ENCODE data around the gene FAM131A.
A peak's percentile ranks its signal among the peaks of the same experiment; 100 is the strongest.

FAM131A gene

GRCh38 chr3:184305577-184305976 is 31.8 kb upstream of the FAM131A start:
- no peaks in the 10 kb centered on the region for H3K27me3 ChIP-seq (ENCODE audit: control insufficient read depth, insufficient read depth, low read length)
- no peaks in the 10 kb centered on the region for H3K9me3 ChIP-seq (ENCODE audit: control insufficient read depth, low read depth, low read length)
- H3K4me1 ChIP-seq (ENCODE audit: control insufficient read depth, low read depth, low read length), result no peaks in the 10 kb centered on the region
- no peak overlapping the region for H3K9ac ChIP-seq (ENCODE audit: low read length)
- no peak overlapping the region for H3K4me3 ChIP-seq (ENCODE audit: low read length)
- H3K27ac ChIP-seq (ENCODE audit: low read length), result no peak overlapping the region
- peaks cover 85% of the 10 kb centered on the region for H3K36me3 ChIP-seq (ENCODE audit: control insufficient read depth, low read depth, low read length)

GRCh38 chr3:184306341-184306972 is 30.9 kb upstream of the FAM131A start:
- Histone ChIP-seq H3K27ac (ENCODE audit: low read length) (no peak overlapping the region), H3K9ac (ENCODE audit: low read length) (no peak overlapping the region), H3K9me3 (ENCODE audit: control insufficient read depth, low read depth, low read length) (no peaks in the 10 kb centered on the region), H3K27me3 (ENCODE audit: control insufficient read depth, insufficient read depth, low read length) (no peaks in the 10 kb centered on the region), H3K4me3 (ENCODE audit: low read length) (no peak overlapping the region), H3K4me1 (ENCODE audit: control insufficient read depth, low read depth, low read length) (no peaks in the 10 kb centered on the region), H3K36me3 (ENCODE audit: control insufficient read depth, low read depth, low read length) (peaks cover 77% of the 10 kb centered on the region)

GRCh38 chr3:184307915-184308314 is 29.5 kb upstream of the FAM131A start:
- no peak overlapping the region for H3K4me3 ChIP-seq (ENCODE audit: low read length)
- no peaks in the 10 kb centered on the region for H3K4me1 ChIP-seq (ENCODE audit: control insufficient read depth, low read depth, low read length)
- no peaks in the 10 kb centered on the region for H3K9me3 ChIP-seq (ENCODE audit: control insufficient read depth, low read depth, low read length)
- no peak overlapping the region for H3K9ac ChIP-seq (ENCODE audit: low read length)
- H3K27ac ChIP-seq (ENCODE audit: low read length), result no peak overlapping the region
- H3K27me3 ChIP-seq (ENCODE audit: control insufficient read depth, insufficient read depth, low read length), result no peaks in the 10 kb centered on the region
- peaks cover 62% of the 10 kb centered on the region for H3K36me3 ChIP-seq (ENCODE audit: control insufficient read depth, low read depth, low read length)

- Histone ChIP-seq H3K4me1 (ENCODE audit: control insufficient read depth, low read depth, low read length) (no peaks in the 10 kb centered on the region), H3K9ac (ENCODE audit: low read length) (no peak overlapping the region), H3K27me3 (ENCODE audit: control insufficient read depth, insufficient read depth, low read length) (no peaks in the 10 kb centered on the region), H3K4me3 (ENCODE audit: low read length) (no peak overlapping the region), H3K36me3 (ENCODE audit: control insufficient read depth, low read depth, low read length) (peaks cover 54% of the 10 kb centered on the region), H3K9me3 (ENCODE audit: control insufficient read depth, low read depth, low read length) (no peaks in the 10 kb centered on the region), H3K27ac (ENCODE audit: low read length) (no peak overlapping the region)
Observed at GRCh38 chr3:184308744-184309143, 28.7 kb upstream of the FAM131A start.

- Histone ChIP-seq H3K9me3 (ENCODE audit: control insufficient read depth, low read depth, low read length) (no peaks in the 10 kb centered on the region), H3K9ac (ENCODE audit: low read length) (no peak overlapping the region), H3K27me3 (ENCODE audit: control insufficient read depth, insufficient read depth, low read length) (no peaks in the 10 kb centered on the region), H3K4me1 (ENCODE audit: control insufficient read depth, low read depth, low read length) (peaks cover 3% of the 10 kb centered on the region), H3K27ac (ENCODE audit: low read length) (no peak overlapping the region), H3K36me3 (ENCODE audit: control insufficient read depth, low read depth, low read length) (peaks cover 28% of the 10 kb centered on the region), H3K4me3 (ENCODE audit: low read length) (no peak overlapping the region)
Observed at GRCh38 chr3:184311633-184312032, 25.8 kb upstream of the FAM131A start.

GRCh38 chr3:184314363-184314699 is 23.1 kb upstream of the FAM131A start, which contains the start of gene EIF4G1:
Gene EIF4G1 (plus strand): TSS chr3:184314606. CDS start chr3:184315797, 1,191 bp downstream.
- Histone ChIP-seq H3K27me3 (ENCODE audit: control insufficient read depth, insufficient read depth, low read length) (no peaks in the 10 kb centered on the region), H3K4me3 (ENCODE audit: low read length) (peak within 1 kb of the TSS; percentile 92), H3K9me3 (ENCODE audit: control insufficient read depth, low read depth, low read length) (no peaks in the 10 kb centered on the region), H3K9ac (ENCODE audit: low read length) (peak within 1 kb of the TSS; percentile 91), H3K36me3 (ENCODE audit: control insufficient read depth, low read depth, low read length) (peaks cover 24% of the 10 kb centered on the region), H3K27ac (ENCODE audit: low read length) (no peak within 1 kb of the TSS), H3K4me1 (ENCODE audit: control insufficient read depth, low read depth, low read length) (peaks cover 3% of the 10 kb centered on the region)

- Histone ChIP-seq H3K9me3 (ENCODE audit: control insufficient read depth, low read depth, low read length) (no peaks in the 10 kb centered on the region), H3K36me3 (ENCODE audit: control insufficient read depth, low read depth, low read length) (peaks cover 29% of the 10 kb centered on the region), H3K4me1 (ENCODE audit: control insufficient read depth, low read depth, low read length) (peaks cover 3% of the 10 kb centered on the region), H3K9ac (ENCODE audit: low read length) (peak overlapping the region; percentile 91), H3K4me3 (ENCODE audit: low read length) (peak overlapping the region; percentile 92), H3K27me3 (ENCODE audit: control insufficient read depth, insufficient read depth, low read length) (no peaks in the 10 kb centered on the region), H3K27ac (ENCODE audit: low read length) (no peak overlapping the region)
Observed at GRCh38 chr3:184314700-184315542, 22.5 kb upstream of the FAM131A start.

GRCh38 chr3:184315543-184315867 is 21.9 kb upstream of the FAM131A start:
- no peak overlapping the region for H3K27ac ChIP-seq (ENCODE audit: low read length)
- no peaks in the 10 kb centered on the region for H3K9me3 ChIP-seq (ENCODE audit: control insufficient read depth, low read depth, low read length)
- peak overlapping the region; percentile 92 for H3K4me3 ChIP-seq (ENCODE audit: low read length)
- peaks cover 3% of the 10 kb centered on the region for H3K4me1 ChIP-seq (ENCODE audit: control insufficient read depth, low read depth, low read length)
- peaks cover 33% of the 10 kb centered on the region for H3K36me3 ChIP-seq (ENCODE audit: control insufficient read depth, low read depth, low read length)
- H3K9ac ChIP-seq (ENCODE audit: low read length), result peak overlapping the region; percentile 91
- H3K27me3 ChIP-seq (ENCODE audit: control insufficient read depth, insufficient read depth, low read length), result no peaks in the 10 kb centered on the region

GRCh38 chr3:184315871-184316661 is 21.3 kb upstream of the FAM131A start:
- H3K27ac ChIP-seq (ENCODE audit: low read length), result no peak overlapping the region
- peaks cover 3% of the 10 kb centered on the region for H3K4me1 ChIP-seq (ENCODE audit: control insufficient read depth, low read depth, low read length)
- no peaks in the 10 kb centered on the region for H3K27me3 ChIP-seq (ENCODE audit: control insufficient read depth, insufficient read depth, low read length)
- H3K9ac ChIP-seq (ENCODE audit: low read length), result peak overlapping the region; percentile 91
- no peaks in the 10 kb centered on the region for H3K9me3 ChIP-seq (ENCODE audit: control insufficient read depth, low read depth, low read length)
- H3K36me3 ChIP-seq (ENCODE audit: control insufficient read depth, low read depth, low read length), result peaks cover 39% of the 10 kb centered on the region
- peak overlapping the region; percentile 92 for H3K4me3 ChIP-seq (ENCODE audit: low read length)

GRCh38 chr3:184316792-184317191 is 20.6 kb upstream of the FAM131A start:
- Histone ChIP-seq H3K9me3 (ENCODE audit: control insufficient read depth, low read depth, low read length) (no peaks in the 10 kb centered on the region), H3K27ac (ENCODE audit: low read length) (no peak overlapping the region), H3K4me3 (ENCODE audit: low read length) (peak overlapping the region; percentile 92), H3K9ac (ENCODE audit: low read length) (no peak overlapping the region), H3K27me3 (ENCODE audit: control insufficient read depth, insufficient read depth, low read length) (no peaks in the 10 kb centered on the region), H3K4me1 (ENCODE audit: control insufficient read depth, low read depth, low read length) (peaks cover 3% of the 10 kb centered on the region), H3K36me3 (ENCODE audit: control insufficient read depth, low read depth, low read length) (peaks cover 46% of the 10 kb centered on the region)

GRCh38 chr3:184317201-184317600 is 20.2 kb upstream of the FAM131A start:
- H3K36me3 ChIP-seq (ENCODE audit: control insufficient read depth, low read depth, low read length), result peaks cover 50% of the 10 kb centered on the region
- no peaks in the 10 kb centered on the region for H3K9me3 ChIP-seq (ENCODE audit: control insufficient read depth, low read depth, low read length)
- H3K4me1 ChIP-seq (ENCODE audit: control insufficient read depth, low read depth, low read length), result peaks cover 3% of the 10 kb centered on the region
- no peak overlapping the region for H3K4me3 ChIP-seq (ENCODE audit: low read length)
- no peak overlapping the region for H3K9ac ChIP-seq (ENCODE audit: low read length)
- H3K27ac ChIP-seq (ENCODE audit: low read length), result no peak overlapping the region
- H3K27me3 ChIP-seq (ENCODE audit: control insufficient read depth, insufficient read depth, low read length), result no peaks in the 10 kb centered on the region

Data from iPS-18a (cell line).